GM19035 (cell line): Measurements from ENCODE around the gene IFNAR2.
"Not testable (repeated sequence)": the region's sequence is repeated elsewhere in the genome, so short reads cannot be mapped to it uniquely, and the experiment has no call there.

Experiments
- ATAC-seq: cut with Tn5 transposase; IDR thresholded peaks from one replicate; pipeline ENCODE4 v1.9.1; 2021; ENCODE audit not compliant: unreplicated experiment

The IFNAR2 gene

GRCh38 chr21:33214056-33214455 lies 15.7 kb upstream of the IFNAR2 start:
- no peak for ATAC-seq

GRCh38 chr21:33217138-33217520 lies 12.6 kb upstream of the IFNAR2 start:
- ATAC-seq, result no peak

- ATAC-seq, result no peak
Observed at GRCh38 chr21:33219300-33219699, 10.4 kb upstream of the IFNAR2 start.

GRCh38 chr21:33219954-33220353 lies 9.8 kb upstream of the IFNAR2 start:
- ATAC-seq, result no peak

- not testable (repeated sequence) for ATAC-seq
Observed at GRCh38 chr21:33225376-33225775, 4.4 kb upstream of the IFNAR2 start.

GRCh38 chr21:33228455-33228854 lies 1.3 kb upstream of the IFNAR2 start:
- ATAC-seq, result no peak

- ATAC-seq, result peak; percentile 4
Observed at GRCh38 chr21:33229099-33229783, 497 bp upstream of the IFNAR2 start.

GRCh38 chr21:33230545-33231324 lies 997 bp downstream of the IFNAR2 start:
- peak; percentile 39 for ATAC-seq

- no peak for ATAC-seq
Observed at GRCh38 chr21:33231526-33231925, 1.8 kb downstream of the IFNAR2 start.

- ATAC-seq, result no peak
Observed at GRCh38 chr21:33232291-33233034, 2.7 kb downstream of the IFNAR2 start.

GRCh38 chr21:33234635-33235520 lies 5.1 kb downstream of the IFNAR2 start:
- no peak for ATAC-seq

GRCh38 chr21:33236013-33236686 lies 6.4 kb downstream of the IFNAR2 start:
- ATAC-seq, result no peak

- no peak for ATAC-seq
Observed at GRCh38 chr21:33236766-33237165, 7.0 kb downstream of the IFNAR2 start.

- ATAC-seq, result no peak
Observed at GRCh38 chr21:33237486-33237885, 7.7 kb downstream of the IFNAR2 start.

- peak; percentile 21 for ATAC-seq
Observed at GRCh38 chr21:33238146-33238545, 8.4 kb downstream of the IFNAR2 start.

GRCh38 chr21:33238565-33239255 lies 9.0 kb downstream of the IFNAR2 start:
- ATAC-seq, result peak; percentile 89

- ATAC-seq, result not testable (repeated sequence)
Observed at GRCh38 chr21:33239559-33240127, 9.9 kb downstream of the IFNAR2 start.

GRCh38 chr21:33240404-33240803 lies 10.7 kb downstream of the IFNAR2 start:
- ATAC-seq, result no peak

GRCh38 chr21:33241846-33242245 lies 12.1 kb downstream of the IFNAR2 start:
- ATAC-seq, result no peak
